Measurements from ENCODE around the gene LRMDA. TPM values are rescaled to one million over a fixed set of nuclear protein-coding genes. Genes with fewer than 3 reads are reported as not detected.

LRMDA gene
- total and polyA plus RNA-seq, 2 of the 4 experiments (the other 2 are of a cell fraction): 0.07 TPM; not detected in 1

GRCh38 chr10:75538144-75538543 is 106.7 kb downstream of the LRMDA start:
- 85% methylated on average over 4 of the region's 8 CpGs; no CpG with 5 or more reads in 1 of the 2 experiments for WGBS, 2 experiments (ENCODE audit: extremely low coverage in 2 of 2, insufficient read length in 1 of 2)
- intact Hi-C loops (cut with micrococcal nuclease): no loop called here

More at GRCh38 chr10:75538144-75538543, 106.7 kb downstream of the LRMDA start:
- Histone ChIP-seq H3K4me2 (ENCODE audit: low read depth, low read length) (no peak overlapping the region), H2BK120ac (ENCODE audit: low read depth, low read length) (no peak overlapping the region), H4K20me1 (ENCODE audit: insufficient read depth, low read length) (no peaks in the 10 kb centered on the region), H2AFZ (replicated peaks; ENCODE audit: low read length, poor library complexity) (no peak overlapping the region), H3K27me3 (ENCODE audit: control insufficient read depth, insufficient read depth, low read length) (peaks cover 10% of the 10 kb centered on the region), H3K18ac (ENCODE audit: low read depth, low read length) (no peak overlapping the region), H3K56ac (ENCODE audit: extremely low read depth, insufficient read depth, low read length) (no peak overlapping the region), H4K5ac (ENCODE audit: low read depth, low read length) (no peak overlapping the region), H4K91ac (ENCODE audit: insufficient read depth, low read depth, low read length) (no peak overlapping the region), H3K9me1 (ENCODE audit: insufficient read depth, low read length) (no peaks in the 10 kb centered on the region; the same call in 1 of the 2 replicates), H3K4ac (ENCODE audit: low read depth, low read length) (no peak overlapping the region), H3K79me1 (ENCODE audit: low read depth in 1 of 2, low read length in 2 of 2) (no peaks in the 10 kb centered on the region), H3K4me1 (ENCODE audit: control insufficient read depth, insufficient read depth, low read length) (no peaks in the 10 kb centered on the region), H2BK20ac (ENCODE audit: low read depth, low read length) (no peak overlapping the region), H4K8ac (ENCODE audit: low read depth in 2 of 2, low read length in 2 of 2) (no peak overlapping the region), H2BK15ac (ENCODE audit: low read depth, low read length) (no peak overlapping the region), H3K23ac (ENCODE audit: low read depth, low read length) (no peak overlapping the region), H3K36me3 (ENCODE audit: control insufficient read depth, insufficient read depth, low read length) (no peaks in the 10 kb centered on the region), H2AK5ac (ENCODE audit: low read depth, low read length) (no peak overlapping the region), H3K9me3 (ENCODE audit: control insufficient read depth, insufficient read depth, low read length) (no peaks in the 10 kb centered on the region), H3K4me3 (ENCODE audit: insufficient read depth, low read depth, low read length) (no peak overlapping the region), H3K14ac (replicated peaks; ENCODE audit: low read depth, low read length) (no peak overlapping the region), H2BK5ac (ENCODE audit: low read depth, low read length, poor library complexity, severe bottlenecking) (no peak overlapping the region), H3K27ac (ENCODE audit: insufficient read depth, low read length) (no peak overlapping the region), H2AK9ac (replicated peaks; ENCODE audit: low read depth, low read length, poor library complexity) (no peak overlapping the region), H3K9ac (ENCODE audit: low read depth, low read length) (no peak overlapping the region)
- no peak for ATAC-seq (ENCODE audit: low read depth)
- POLR2A ChIA-PET (ENCODE audit: unreplicated experiment): no interaction called here
- no peak for DNase-seq
- in situ Hi-C loops (cut with MboI; ENCODE audit: low sequenced_read_pairs): no loop called here
- no TSS peak for BruUV-seq (replicated peaks)
- dilution Hi-C loops (cut with HindIII; ENCODE audit: low sequenced_read_pairs, unreplicated experiment): no loop called here
- TF ChIP-seq ELK1 (IDR thresholded peaks at IDR 0.05; ENCODE audit: borderline replicate concordance, low read depth, low read length) (no peak), NFE2L2 (IDR thresholded peaks at IDR 0.05; ENCODE audit: low read depth, low read length) (no peak), USF2 (IDR thresholded peaks at IDR 0.05; ENCODE audit: low read depth, low read length) (no peak), CHD1 (IDR thresholded peaks at IDR 0.05; ENCODE audit: low read depth, low read length) (no peak), BHLHE40 (IDR thresholded peaks at IDR 0.05; ENCODE audit: low read depth, low read length) (no peak), MAFK (IDR thresholded peaks at IDR 0.05; ENCODE audit: low read depth, low read length) (no peak), MAZ (IDR thresholded peaks at IDR 0.05; ENCODE audit: borderline replicate concordance, low read depth, low read length) (no peak), POLR2A (IDR thresholded peaks at IDR 0.05; ENCODE audit: low read depth, low read length) (no peak), FOS (IDR thresholded peaks at IDR 0.05; ENCODE audit: low read depth, low read length) (no peak), RAD21 (IDR thresholded peaks at IDR 0.05; ENCODE audit: low read length) (no peak), RCOR1 (IDR thresholded peaks at IDR 0.05; ENCODE audit: insufficient replicate concordance, low read length) (no peak)
- CTCF ChIA-PET: no interaction called here

Data from IMR-90 (cell line).